ENCODE data around the gene LYPD6. TPM values are rescaled to one million over a fixed set of nuclear protein-coding genes. Genes with fewer than 3 reads are reported as not detected.
"Not testable (repeated sequence)": the region's sequence is repeated elsewhere in the genome, so short reads cannot be mapped to it uniquely, and the experiment has no call there.

The LYPD6 gene
- total RNA-seq, 2 donors from 2014 or later, result 0.63 to 1.2 TPM

GRCh38 chr2:149490296-149490695 is 159.9 kb downstream of the LYPD6 start:
- DNase-seq (ENCODE audit: low spot score), result no peak
- TF ChIP-seq, protein P1, sequence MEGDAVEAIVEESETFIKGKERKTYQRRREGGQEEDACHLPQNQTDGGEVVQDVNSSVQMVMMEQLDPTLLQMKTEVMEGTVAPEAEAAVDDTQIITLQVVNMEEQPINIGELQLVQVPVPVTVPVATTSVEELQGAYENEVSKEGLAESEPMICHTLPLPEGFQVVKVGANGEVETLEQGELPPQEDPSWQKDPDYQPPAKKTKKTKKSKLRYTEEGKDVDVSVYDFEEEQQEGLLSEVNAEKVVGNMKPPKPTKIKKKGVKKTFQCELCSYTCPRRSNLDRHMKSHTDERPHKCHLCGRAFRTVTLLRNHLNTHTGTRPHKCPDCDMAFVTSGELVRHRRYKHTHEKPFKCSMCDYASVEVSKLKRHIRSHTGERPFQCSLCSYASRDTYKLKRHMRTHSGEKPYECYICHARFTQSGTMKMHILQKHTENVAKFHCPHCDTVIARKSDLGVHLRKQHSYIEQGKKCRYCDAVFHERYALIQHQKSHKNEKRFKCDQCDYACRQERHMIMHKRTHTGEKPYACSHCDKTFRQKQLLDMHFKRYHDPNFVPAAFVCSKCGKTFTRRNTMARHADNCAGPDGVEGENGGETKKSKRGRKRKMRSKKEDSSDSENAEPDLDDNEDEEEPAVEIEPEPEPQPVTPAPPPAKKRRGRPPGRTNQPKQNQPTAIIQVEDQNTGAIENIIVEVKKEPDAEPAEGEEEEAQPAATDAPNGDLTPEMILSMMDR (IDR thresholded peaks at IDR 0.05), result no peak
- H3K4me3 ChIP-seq, result no peak overlapping the region
- no peaks in the 10 kb centered on the region for H3K27me3 ChIP-seq
- no peaks in the 10 kb centered on the region for H3K9me3 ChIP-seq
- H3K27ac ChIP-seq, result no peak overlapping the region
- H3K36me3 ChIP-seq, result no peaks in the 10 kb centered on the region
- peaks cover 0 to 4% of the 10 kb centered on the region in 2 donors for H3K4me1 ChIP-seq

- Histone ChIP-seq H3K36me3 (no peaks in the 10 kb centered on the region), H3K27ac (no peak overlapping the region), H3K4me3 (no peak overlapping the region), H3K4me1 (peaks cover 0 to 4% of the 10 kb centered on the region in 2 donors), H3K9me3 (no peaks in the 10 kb centered on the region), H3K27me3 (no peaks in the 10 kb centered on the region)
- DNase-seq (ENCODE audit: low spot score), result no peak
- TF ChIP-seq, protein P1 (IDR thresholded peaks at IDR 0.05), result no peak
Observed at GRCh38 chr2:149492923-149493322, 162.5 kb downstream of the LYPD6 start.

- H3K9me3 ChIP-seq; H3K27me3 ChIP-seq; DNase-seq (ENCODE audit: low spot score); H3K4me3 ChIP-seq; H3K27ac ChIP-seq; H3K4me1 ChIP-seq; H3K36me3 ChIP-seq: not testable (repeated sequence)
Observed at GRCh38 chr2:149499204-149499603, 168.8 kb downstream of the LYPD6 start.

- H3K27ac ChIP-seq; DNase-seq (ENCODE audit: low spot score); H3K9me3 ChIP-seq; H3K27me3 ChIP-seq; H3K36me3 ChIP-seq; H3K4me1 ChIP-seq; H3K4me3 ChIP-seq: not testable (repeated sequence)
Observed at GRCh38 chr2:149506808-149507207, 176.4 kb downstream of the LYPD6 start.

- H3K36me3 ChIP-seq, result no peaks in the 10 kb centered on the region
- TF ChIP-seq, protein P1 (IDR thresholded peaks at IDR 0.05), result no peak
- no peaks in the 10 kb centered on the region for H3K9me3 ChIP-seq
- H3K27me3 ChIP-seq, result no peaks in the 10 kb centered on the region
- no peak overlapping the region for H3K4me3 ChIP-seq
- DNase-seq (ENCODE audit: low spot score), result no peak
- H3K4me1 ChIP-seq, result no peaks in the 10 kb centered on the region
- no peak overlapping the region for H3K27ac ChIP-seq
Observed at GRCh38 chr2:149507974-149508373, 177.6 kb downstream of the LYPD6 start.

GRCh38 chr2:149513461-149513860 is 183.1 kb downstream of the LYPD6 start:
- TF ChIP-seq, protein P1 (IDR thresholded peaks at IDR 0.05), result no peak
- no peaks in the 10 kb centered on the region for H3K9me3 ChIP-seq
- DNase-seq (ENCODE audit: low spot score), result no peak
- H3K4me3 ChIP-seq, result no peak overlapping the region
- H3K27ac ChIP-seq, result no peak overlapping the region
- H3K27me3 ChIP-seq, result no peaks in the 10 kb centered on the region
- H3K36me3 ChIP-seq, result no peaks in the 10 kb centered on the region
- H3K4me1 ChIP-seq, result no peaks in the 10 kb centered on the region

Measured in right atrium auricular region (tissue), 2 donors.